ENCODE results near the gene FBXL12.

DNA sequence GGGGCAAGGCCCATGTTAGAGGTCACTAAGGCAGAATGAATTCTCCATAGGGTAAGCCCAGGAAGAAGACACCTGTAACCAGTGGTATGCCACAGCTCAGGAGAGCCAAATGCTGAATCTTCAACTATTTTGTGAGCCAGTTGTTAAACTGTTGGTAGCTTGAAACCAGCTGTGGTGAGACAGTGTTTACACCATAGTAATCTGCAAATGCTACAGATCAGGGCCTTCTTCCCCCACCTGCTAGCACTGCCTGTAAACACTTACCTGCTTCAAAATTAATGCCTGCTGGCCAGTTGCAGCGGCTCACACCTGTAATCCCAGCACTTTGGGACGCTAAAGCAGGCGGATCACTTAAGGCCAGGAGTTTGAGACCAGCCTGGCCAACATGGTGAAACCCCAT is 12.1 kb downstream of the FBXL12 start:
- TF ChIP-seq CTCF (conservative IDR thresholded peaks at IDR 0.05; ENCODE audit: low read depth in 2 of 2) (no peak), POLR2AphosphoS5 (IDR thresholded peaks at IDR 0.05; ENCODE audit: low read depth) (no peak)

Measured in GM23338 (cell line).